Activated CD4-positive, alpha-beta T cell treated with anti-CD3 and anti-CD28 coated beads for 36 hours (primary cell): ENCODE results near the gene ZNF584. TPM values are rescaled to one million over a fixed set of nuclear protein-coding genes. Genes with fewer than 3 reads are reported as not detected.
"Not testable (repeated sequence)": the region's sequence is repeated elsewhere in the genome, so short reads cannot be mapped to it uniquely, and the experiment has no call there.

Experiments used
- ATAC-seq: fragments of 200-7000 bp; cut with Tn5 transposase; one replicate; pipeline ENCODE4 v1.10.0; 2021; ENCODE audit warnings: mild to moderate bottlenecking, moderate library complexity
- CTCF ChIA-PET: fragments of 350-600 bp; sonication (Branson Sonifier 250); formaldehyde crosslinking; loops from one replicate; lab custom pipeline; 2021; ENCODE audit warnings: antibody characterized with exemption; lab: Charles Lee
- POLR2A ChIA-PET: fragments of 350-600 bp; sonication (Branson Sonifier 250); formaldehyde crosslinking; loops from one replicate; lab custom pipeline; 2021; ENCODE audit warnings: antibody characterized with exemption, inconsistent platforms; lab: Charles Lee
- DNase-seq: peaks from one replicate; pipeline ENCODE4 v3.0.0-alpha.2; 2020
- H3K27ac Mint-ChIP-seq: one replicate; pipeline ENCODE4 v1.8.0; 2021; ENCODE audit warnings: mixed read lengths
- H3K27me3 Mint-ChIP-seq: one replicate; pipeline ENCODE4 v1.8.0; 2021; ENCODE audit warnings: mixed read lengths
- H3K36me3 Mint-ChIP-seq: one replicate; pipeline ENCODE4 v1.8.0; 2021; ENCODE audit warnings: low read depth, mixed read lengths
- H3K4me1 Mint-ChIP-seq: one replicate; pipeline ENCODE4 v1.8.0; 2021; ENCODE audit warnings: mixed read lengths
- H3K4me3 Mint-ChIP-seq: one replicate; pipeline ENCODE4 v1.8.0; 2021; ENCODE audit warnings: mild to moderate bottlenecking, moderate library complexity, mixed read lengths
- H3K9me3 Mint-ChIP-seq: one replicate; pipeline ENCODE4 v1.8.0; 2021; ENCODE audit warnings: low read depth, mixed read lengths
- intact Hi-C, 2 experiments: fragments of 100-400 bp; cut with DNase I in 1 of 2; cut with micrococcal nuclease in 1 of 2; formaldehyde crosslinking; loops; one replicate each; pipeline versions ENCODE4 v1.14.2 to v1.15.1; 2022 to 2024; cut with DNase I, micrococcal nuclease
- total RNA-seq, 2 experiments: library from RNA; stranded (reverse); gene quantifications; one replicate each; pipeline ENCODE4 v1.2.3, GENCODE V29; 2021

The ZNF584 gene
- total RNA-seq, 2 experiments from 2014 or later, result 9.9 to 11.2 TPM

GRCh38 chr19:58374200-58374599, 34.2 kb upstream of the ZNF584 start:
- intact Hi-C loops, result no loop called here
- Mint-ChIP-seq H3K4me1 (no peaks in the 10 kb centered on the region), H3K4me3 (no peak overlapping the region), H3K36me3 (no peaks in the 10 kb centered on the region), H3K27ac (no peak overlapping the region), H3K9me3 (no peaks in the 10 kb centered on the region), H3K27me3 (no peaks in the 10 kb centered on the region)
- ChIA-PET CTCF (no interaction called here), POLR2A (interaction anchor here (0.8 kb wide), 1 partner anchor 11 kb away, joined by 3 read pairs; the partner anchor contains the start of gene ZNF497)
- ATAC-seq (no peak), DNase-seq (no peak)

GRCh38 chr19:58376724-58377123, 31.7 kb upstream of the ZNF584 start:
- H3K4me3 Mint-ChIP-seq, POLR2A ChIA-PET, H3K36me3 Mint-ChIP-seq, H3K27me3 Mint-ChIP-seq, intact Hi-C loops, CTCF ChIA-PET, DNase-seq, ATAC-seq, H3K27ac Mint-ChIP-seq, H3K9me3 Mint-ChIP-seq: not testable (repeated sequence)
- peaks cover 10% of the 10 kb centered on the region for H3K4me1 Mint-ChIP-seq

- ChIA-PET CTCF (interaction anchor here (0.6 kb wide), 1 partner anchor 182 kb away, joined by 3 read pairs; no protein-coding TSS in a partner anchor), POLR2A (no interaction called here)
- Mint-ChIP-seq H3K9me3 (no peaks in the 10 kb centered on the region), H3K27me3 (no peaks in the 10 kb centered on the region), H3K27ac (peak overlapping the region; percentile 94), H3K4me3 (peak overlapping the region; percentile 91), H3K4me1 (peaks cover 15% of the 10 kb centered on the region), H3K36me3 (no peaks in the 10 kb centered on the region)
- no peak for ATAC-seq
- intact Hi-C loops, result no loop called here
- DNase-seq, result no peak
Measured at GRCh38 chr19:58379246-58379645, 29.2 kb upstream of the ZNF584 start.

GRCh38 chr19:58380037-58380661, 28.3 kb upstream of the ZNF584 start:
- ChIA-PET POLR2A (no interaction called here), CTCF (interaction anchor here (0.6 kb wide), 1 partner anchor 181 kb away, joined by 3 read pairs; no protein-coding TSS in a partner anchor)
- ATAC-seq (no peak), DNase-seq (no peak)
- no peaks in the 10 kb centered on the region for H3K27me3 Mint-ChIP-seq
- H3K4me3 Mint-ChIP-seq, result peak overlapping the region; percentile 91
- H3K9me3 Mint-ChIP-seq, result no peaks in the 10 kb centered on the region
- no peaks in the 10 kb centered on the region for H3K36me3 Mint-ChIP-seq
- peaks cover 15% of the 10 kb centered on the region for H3K4me1 Mint-ChIP-seq
- intact Hi-C loops, result loop anchor here in 1 of 2 experiments (1.0 to 2.0 kb wide), 5 partner anchors 18 to 161 kb away; partner anchors contain the start of genes ERVK3-1, ZNF497 and ZNF544
- H3K27ac Mint-ChIP-seq, result peak overlapping the region; percentile 94

- Mint-ChIP-seq H3K27me3 (no peaks in the 10 kb centered on the region), H3K36me3 (no peaks in the 10 kb centered on the region), H3K4me3 (peak within 1 kb of the TSS; percentile 91), H3K27ac (peak within 1 kb of the TSS; percentile 94), H3K9me3 (no peaks in the 10 kb centered on the region), H3K4me1 (peaks cover 19% of the 10 kb centered on the region)
- POLR2A ChIA-PET, result interaction anchor here (0.7 to 0.8 kb wide), 2 partner anchors 163 to 192 kb away, joined by 3 read pairs; partner anchors contain the start of genes MZF1 and TRIM28
- intact Hi-C loops, result loop anchor here (1.0 to 2.0 kb wide), 21 partner anchors 19 to 198 kb away; partner anchors contain the start of genes ZNF132 (in 2 of the 2), ZNF497 (in 2 of the 2), ERVK3-1 (in 1 of the 2) and MZF1 (in 1 of the 2)
- CTCF ChIA-PET, result interaction anchor here (0.7 kb wide), 1 partner anchor 130 kb away, joined by 3 read pairs; no protein-coding TSS in a partner anchor
- DNase-seq (peak; percentile 99), ATAC-seq (peak; percentile 89)
Measured at GRCh38 chr19:58380662-58381459, 27.6 kb upstream of the ZNF584 start, which contains the start of gene ZNF837. Gene ZNF837, minus strand, starts transcription at chr19:58381030. Its CDS starts 11,698 bp downstream, at chr19:58369332.

GRCh38 chr19:58381460-58382212, 26.8 kb upstream of the ZNF584 start:
- peak overlapping the region; percentile 85 for H3K27ac Mint-ChIP-seq
- no peaks in the 10 kb centered on the region for H3K36me3 Mint-ChIP-seq
- intact Hi-C loops, result loop anchor here (1.0 to 2.0 kb wide), 19 partner anchors 19 to 198 kb away; partner anchors contain the start of genes ZNF132 (in 2 of the 2), MZF1 (in 1 of the 2), TRIM28 (in 1 of the 2) and ZBTB45 (in 1 of the 2)
- DNase-seq (no peak), ATAC-seq (no peak)
- H3K9me3 Mint-ChIP-seq, result no peaks in the 10 kb centered on the region
- H3K27me3 Mint-ChIP-seq, result no peaks in the 10 kb centered on the region
- ChIA-PET POLR2A (interaction anchor here (0.7 to 1.3 kb wide), 3 partner anchors 27 to 192 kb away, joined by 3 to 5 read pairs (median 3); partner anchors contain the start of genes MZF1, TRIM28 and ZNF584), CTCF (interaction anchor here (0.7 kb wide), 1 partner anchor 131 kb away, joined by 3 read pairs; no protein-coding TSS in a partner anchor)
- H3K4me1 Mint-ChIP-seq, result peaks cover 19% of the 10 kb centered on the region
- H3K4me3 Mint-ChIP-seq, result peak overlapping the region; percentile 91

- H3K27ac Mint-ChIP-seq, result no peak overlapping the region
- peak overlapping the region; percentile 91 for H3K4me3 Mint-ChIP-seq
- CTCF ChIA-PET, result no interaction called here
- H3K4me1 Mint-ChIP-seq, result peaks cover 23% of the 10 kb centered on the region
- H3K9me3 Mint-ChIP-seq, result no peaks in the 10 kb centered on the region
- intact Hi-C loops, result no loop called here
- H3K36me3 Mint-ChIP-seq, result peaks cover 12% of the 10 kb centered on the region
- H3K27me3 Mint-ChIP-seq, result no peaks in the 10 kb centered on the region
- POLR2A ChIA-PET, result no interaction called here
- no peak for DNase-seq
- no peak for ATAC-seq
Measured at GRCh38 chr19:58382997-58383603, 25.3 kb upstream of the ZNF584 start.

- peaks cover 27% of the 10 kb centered on the region for H3K4me1 Mint-ChIP-seq
- peak overlapping the region; percentile 97 for H3K27ac Mint-ChIP-seq
- no peaks in the 10 kb centered on the region for H3K9me3 Mint-ChIP-seq
- H3K36me3 Mint-ChIP-seq, result peaks cover 28% of the 10 kb centered on the region
- POLR2A ChIA-PET, result interaction anchor here (1.0 kb wide), 1 partner anchor 23 kb away, joined by 3 read pairs; the partner anchor contains the start of gene ZNF497
- DNase-seq (no peak), ATAC-seq (no peak)
- CTCF ChIA-PET, result interaction anchor here (0.8 kb wide), 1 partner anchor 22 kb away, joined by 3 read pairs; no protein-coding TSS in a partner anchor
- intact Hi-C loops, result loop anchor here in 1 of 2 experiments (5.0 kb wide), 2 partner anchors 78 to 92 kb away; partner anchors contain the start of genes ERVK3-1 and ZNF446
- no peaks in the 10 kb centered on the region for H3K27me3 Mint-ChIP-seq
- peak overlapping the region; percentile 96 for H3K4me3 Mint-ChIP-seq
Measured at GRCh38 chr19:58385313-58385890, 23.0 kb upstream of the ZNF584 start.

GRCh38 chr19:58385891-58386575, 22.4 kb upstream of the ZNF584 start:
- CTCF ChIA-PET, result no interaction called here
- DNase-seq, result peak; percentile 56
- no peaks in the 10 kb centered on the region for H3K9me3 Mint-ChIP-seq
- H3K27me3 Mint-ChIP-seq, result no peaks in the 10 kb centered on the region
- H3K4me1 Mint-ChIP-seq, result peaks cover 32% of the 10 kb centered on the region
- peaks cover 34% of the 10 kb centered on the region for H3K36me3 Mint-ChIP-seq
- peak overlapping the region; percentile 96 for H3K4me3 Mint-ChIP-seq
- H3K27ac Mint-ChIP-seq, result peak overlapping the region; percentile 97
- intact Hi-C loops, result loop anchor here in 1 of 2 experiments (2.0 to 5.0 kb wide), 4 partner anchors 15 to 91 kb away; partner anchors contain the start of genes ERVK3-1, ZNF446 and ZNF584
- POLR2A ChIA-PET, result interaction anchor here (1.0 kb wide), 1 partner anchor 24 kb away, joined by 3 read pairs; the partner anchor contains the start of gene ZNF497
- peak; percentile 4 for ATAC-seq
